GM12801 (cell line): ENCODE data around the gene COL13A1.

Experiments used
- TF ChIP-seq, protein P1 (sequence below): IDR thresholded peaks from one replicate; pipeline ENCODE4 v1.5.1; 2011; ENCODE audit warnings: control low read depth; ENCODE audit not compliant: insufficient read length; ENCODE audit errors: extremely low read depth

The COL13A1 gene

DNA sequence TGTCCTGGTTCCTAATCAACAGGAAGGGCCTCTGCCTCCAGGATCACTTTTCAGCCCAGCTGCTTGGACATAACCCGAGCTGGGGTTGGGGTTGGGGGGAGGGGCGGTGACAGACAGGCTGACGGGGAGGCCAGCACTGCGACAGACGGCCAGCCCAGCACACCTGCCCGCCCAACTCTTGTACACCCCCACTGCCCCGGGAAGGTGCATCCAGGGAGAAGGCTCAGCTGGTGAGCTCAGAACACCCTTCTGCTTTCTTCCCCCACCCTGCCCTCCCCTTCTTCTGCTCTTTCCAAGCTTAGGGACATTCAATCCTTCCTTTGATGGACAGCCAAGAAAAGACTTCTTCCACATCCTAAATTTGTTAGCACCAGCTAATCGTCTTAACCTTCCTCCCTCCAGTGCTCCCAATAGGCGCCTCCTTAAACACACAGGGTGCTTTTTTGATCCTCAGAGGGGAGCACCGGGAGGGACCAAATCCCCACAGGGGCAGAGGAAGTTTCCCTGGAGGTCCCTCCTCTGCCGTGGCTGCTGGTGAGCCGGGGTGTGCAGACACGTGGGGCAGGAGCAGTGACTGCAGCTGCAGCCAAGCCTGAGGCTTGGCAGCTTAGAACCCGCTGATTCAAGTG is 44.7 kb downstream of the COL13A1 start:
- TF ChIP-seq, protein P1, sequence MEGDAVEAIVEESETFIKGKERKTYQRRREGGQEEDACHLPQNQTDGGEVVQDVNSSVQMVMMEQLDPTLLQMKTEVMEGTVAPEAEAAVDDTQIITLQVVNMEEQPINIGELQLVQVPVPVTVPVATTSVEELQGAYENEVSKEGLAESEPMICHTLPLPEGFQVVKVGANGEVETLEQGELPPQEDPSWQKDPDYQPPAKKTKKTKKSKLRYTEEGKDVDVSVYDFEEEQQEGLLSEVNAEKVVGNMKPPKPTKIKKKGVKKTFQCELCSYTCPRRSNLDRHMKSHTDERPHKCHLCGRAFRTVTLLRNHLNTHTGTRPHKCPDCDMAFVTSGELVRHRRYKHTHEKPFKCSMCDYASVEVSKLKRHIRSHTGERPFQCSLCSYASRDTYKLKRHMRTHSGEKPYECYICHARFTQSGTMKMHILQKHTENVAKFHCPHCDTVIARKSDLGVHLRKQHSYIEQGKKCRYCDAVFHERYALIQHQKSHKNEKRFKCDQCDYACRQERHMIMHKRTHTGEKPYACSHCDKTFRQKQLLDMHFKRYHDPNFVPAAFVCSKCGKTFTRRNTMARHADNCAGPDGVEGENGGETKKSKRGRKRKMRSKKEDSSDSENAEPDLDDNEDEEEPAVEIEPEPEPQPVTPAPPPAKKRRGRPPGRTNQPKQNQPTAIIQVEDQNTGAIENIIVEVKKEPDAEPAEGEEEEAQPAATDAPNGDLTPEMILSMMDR: no peak

DNA sequence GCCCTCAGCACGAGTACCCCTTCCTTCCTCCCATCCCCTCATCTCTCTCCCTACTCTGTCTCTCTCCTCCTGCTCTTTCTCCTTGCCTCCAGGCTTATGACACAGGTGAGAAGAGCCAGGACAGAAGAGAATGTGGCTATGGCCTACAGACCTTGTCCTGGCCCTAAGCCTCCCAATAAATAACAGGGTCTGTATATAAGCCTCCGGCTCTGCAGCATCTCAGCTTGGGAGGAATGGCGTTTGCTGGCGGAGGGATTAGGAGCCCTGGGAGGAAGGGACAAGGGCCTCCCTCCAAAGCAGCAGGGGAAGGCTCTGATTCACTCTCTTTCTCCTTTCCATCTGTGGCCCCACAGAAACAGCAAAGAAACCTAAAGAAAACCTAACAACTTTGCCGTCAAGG is 45.8 kb downstream of the COL13A1 start:
- TF ChIP-seq, protein P1: no peak

DNA sequence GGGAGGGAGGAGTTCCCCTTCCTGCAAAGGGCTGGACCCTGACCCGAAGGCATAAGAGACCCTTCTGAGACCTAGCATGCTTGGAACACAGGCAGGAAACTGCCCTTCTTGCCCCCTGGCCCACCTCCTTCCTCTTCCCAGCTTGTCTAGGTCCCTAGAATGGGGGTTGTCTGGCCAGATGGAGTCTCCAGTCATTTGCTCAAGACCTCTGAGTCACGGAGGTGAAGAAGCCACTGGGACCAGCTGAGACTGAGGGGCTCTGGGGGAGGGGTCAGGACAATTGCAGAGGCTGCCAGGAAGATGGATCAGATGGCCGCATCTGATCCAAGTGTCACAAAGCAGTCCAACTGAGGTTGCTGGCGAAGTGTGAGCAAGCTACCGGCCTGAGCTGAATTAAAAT is 46.2 kb downstream of the COL13A1 start:
- TF ChIP-seq, protein P1: no peak

DNA sequence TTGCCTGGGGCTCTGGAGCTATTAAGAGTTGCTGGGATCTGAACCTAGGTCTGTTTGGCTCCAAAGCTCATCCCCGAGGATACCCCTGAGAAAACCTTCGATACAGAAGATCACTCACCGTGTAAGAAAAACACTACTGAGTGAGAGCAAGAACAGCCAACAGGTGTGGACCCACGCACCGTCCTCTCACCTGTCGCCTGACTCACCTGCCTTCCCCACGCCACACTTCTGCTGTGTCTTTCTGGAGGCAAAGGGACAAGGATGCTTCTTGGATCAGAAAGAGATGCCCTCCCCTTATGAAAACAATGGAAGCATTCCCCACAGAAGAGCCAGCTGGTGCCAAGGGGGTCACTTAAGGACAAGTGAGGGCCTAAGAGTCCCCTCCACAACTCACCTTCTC is 46.7 kb downstream of the COL13A1 start:
- TF ChIP-seq, protein P1: no peak

DNA sequence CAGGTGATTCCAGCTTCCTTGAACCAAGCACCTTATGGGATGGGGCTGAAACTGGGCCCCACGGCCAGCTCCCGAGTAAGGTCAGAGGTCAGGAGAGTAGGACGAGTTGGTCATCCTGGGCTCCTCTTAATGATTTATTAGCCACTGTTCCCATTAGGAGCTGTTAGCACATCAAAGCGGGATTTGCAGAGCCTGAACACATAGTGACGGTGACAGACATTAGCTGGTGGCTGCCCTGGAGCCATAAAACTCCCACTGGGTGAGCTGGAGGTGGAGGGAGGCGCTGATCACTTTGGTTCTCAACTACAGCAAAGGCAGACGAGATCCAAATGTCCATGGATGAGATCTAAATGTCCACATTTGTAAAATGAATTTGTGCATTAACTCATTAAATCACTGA is 48.1 kb downstream of the COL13A1 start:
- TF ChIP-seq, protein P1: no peak

DNA sequence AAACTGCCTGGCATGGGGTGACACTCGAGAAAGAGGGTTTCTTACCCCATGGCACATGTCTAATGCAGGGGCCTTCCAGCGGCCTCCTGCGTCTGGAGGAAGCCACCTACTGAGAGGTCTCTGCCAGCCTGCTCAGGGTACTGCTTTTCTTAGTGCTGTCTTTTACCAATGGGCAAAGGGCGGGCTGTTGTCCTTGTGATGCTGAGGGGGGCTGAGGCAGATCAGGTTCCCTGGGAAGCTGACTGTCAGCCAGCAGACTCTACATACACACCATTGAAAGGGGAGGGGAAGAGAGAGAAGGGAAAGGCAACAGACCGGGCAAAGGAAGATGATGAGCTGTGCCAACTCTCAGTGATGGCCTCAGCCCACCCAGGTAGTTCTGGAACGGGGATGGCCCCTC is 48.7 kb downstream of the COL13A1 start:
- TF ChIP-seq, protein P1: no peak

DNA sequence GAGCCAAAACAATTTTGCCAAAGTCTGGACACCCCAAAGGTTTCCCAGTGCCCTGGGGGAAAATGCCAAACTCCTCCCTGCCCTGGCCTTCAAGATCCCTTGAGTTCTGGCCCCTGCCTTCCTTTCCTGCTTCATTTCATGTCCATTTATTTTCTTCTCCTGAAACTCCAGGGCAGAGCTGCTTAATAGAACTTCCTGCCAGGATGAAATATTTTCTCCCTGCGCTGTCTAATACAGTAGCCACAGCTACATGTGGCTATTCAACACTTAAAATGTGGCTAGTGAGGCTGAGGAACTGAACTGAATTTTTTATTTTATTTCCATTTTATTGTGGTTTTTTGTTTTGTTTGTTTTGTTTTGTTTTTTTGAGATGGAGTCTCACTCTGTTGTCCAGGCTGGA is 49.6 kb downstream of the COL13A1 start:
- TF ChIP-seq, protein P1: no peak
